ENCODE results near the gene DNAAF8.
"Not testable (repeated sequence)": the region's sequence is repeated elsewhere in the genome, so short reads cannot be mapped to it uniquely, and the experiment has no call there.

DNAAF8 gene

GRCh38 chr16:4724661-4725270 lies 9.6 kb upstream of the DNAAF8 start:
- no peak for DNase-seq (ENCODE audit: low spot score)

GRCh38 chr16:4726616-4727015 lies 7.7 kb upstream of the DNAAF8 start:
- no peak for DNase-seq (ENCODE audit: low spot score)

- DNase-seq (ENCODE audit: low spot score) = no peak
Observed at GRCh38 chr16:4728676-4729075, 5.7 kb upstream of the DNAAF8 start.

GRCh38 chr16:4729876-4730275 lies 4.5 kb upstream of the DNAAF8 start:
- DNase-seq (ENCODE audit: low spot score) = no peak

- DNase-seq (ENCODE audit: low spot score) = no peak
Observed at GRCh38 chr16:4733211-4733742, 1.1 kb upstream of the DNAAF8 start.

- DNase-seq (ENCODE audit: low spot score) = no peak
Observed at GRCh38 chr16:4733747-4734062, 632 bp upstream of the DNAAF8 start.

GRCh38 chr16:4734730-4735535 lies 596 bp downstream of the DNAAF8 start:
- peak; percentile 94 for DNase-seq (ENCODE audit: low spot score)

- no peak for DNase-seq (ENCODE audit: low spot score)
Observed at GRCh38 chr16:4736546-4736945, 2.2 kb downstream of the DNAAF8 start.

GRCh38 chr16:4737545-4737944 lies 3.2 kb downstream of the DNAAF8 start:
- no peak for DNase-seq (ENCODE audit: low spot score)

- not testable (repeated sequence) for DNase-seq (ENCODE audit: low spot score)
Observed at GRCh38 chr16:4738370-4738769, 4.0 kb downstream of the DNAAF8 start.

GRCh38 chr16:4743226-4743878 lies 9.0 kb downstream of the DNAAF8 start:
- DNase-seq (ENCODE audit: low spot score) = no peak

- DNase-seq (ENCODE audit: low spot score) = no peak
Observed at GRCh38 chr16:4744555-4745273, 10.4 kb downstream of the DNAAF8 start.

- DNase-seq (ENCODE audit: low spot score) = no peak
Observed at GRCh38 chr16:4745274-4745569, 10.9 kb downstream of the DNAAF8 start.

GRCh38 chr16:4746215-4746614 lies 11.9 kb downstream of the DNAAF8 start:
- DNase-seq (ENCODE audit: low spot score) = no peak

- DNase-seq (ENCODE audit: low spot score) = no peak
Observed at GRCh38 chr16:4746991-4747574, 12.7 kb downstream of the DNAAF8 start.

GRCh38 chr16:4747906-4748681 lies 13.8 kb downstream of the DNAAF8 start:
- DNase-seq (ENCODE audit: low spot score) = no peak

- DNase-seq (ENCODE audit: low spot score) = no peak
Observed at GRCh38 chr16:4748682-4749411, 14.5 kb downstream of the DNAAF8 start.

- no peak for DNase-seq (ENCODE audit: low spot score)
Observed at GRCh38 chr16:4749700-4750257, 15.4 kb downstream of the DNAAF8 start.

- no peak for DNase-seq (ENCODE audit: low spot score)
Observed at GRCh38 chr16:4750896-4751295, 16.6 kb downstream of the DNAAF8 start.

- DNase-seq (ENCODE audit: low spot score) = no peak
Observed at GRCh38 chr16:4752351-4753100, 18.2 kb downstream of the DNAAF8 start.

Data from CD4-positive, alpha-beta T cell treated with Interleukin-2 at 100 ng/mL for 4 hours (primary cell).